ENCODE data around the gene RALGAPA1.
"Not testable (repeated sequence)": the region's sequence is repeated elsewhere in the genome, so short reads cannot be mapped to it uniquely, and the experiment has no call there.

RALGAPA1 gene

DNA sequence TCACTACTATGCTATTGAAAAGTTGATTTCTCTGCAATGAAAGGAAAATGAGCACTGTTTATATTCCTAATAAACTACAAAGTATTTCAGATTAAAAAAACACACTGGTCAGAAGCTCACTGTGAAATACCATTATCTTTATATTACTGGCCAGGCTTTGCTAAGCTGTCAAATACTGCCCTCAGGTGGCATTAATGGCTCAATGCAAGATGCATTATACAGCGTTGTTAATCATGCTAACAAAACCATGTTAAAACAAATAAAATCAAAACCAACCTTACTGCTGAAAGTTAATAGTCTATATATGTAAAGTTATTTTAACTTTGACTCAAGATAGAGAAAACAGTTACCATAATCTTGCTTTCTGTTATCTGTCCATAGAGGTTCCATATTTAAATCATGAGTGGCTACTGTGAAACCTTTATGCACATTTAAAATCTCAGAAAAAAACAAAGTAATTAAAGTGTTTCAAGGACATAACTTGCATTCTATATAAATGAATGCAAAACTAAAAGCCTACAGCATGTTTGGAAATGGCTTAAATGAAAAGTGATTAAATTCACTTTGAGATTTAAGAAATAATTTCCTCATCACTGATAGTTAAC, 121.7 kb downstream of the RALGAPA1 start:
- Histone ChIP-seq H3K79me2 (ENCODE audit: control insufficient read depth, low read length) (no peaks in the 10 kb centered on the region), H3K4me1 (ENCODE audit: control insufficient read depth, low read length) (peaks cover 9% of the 10 kb centered on the region), H3K9me3 (ENCODE audit: control insufficient read depth, insufficient read depth, low read length) (no peaks in the 10 kb centered on the region), H3K27me3 (ENCODE audit: control insufficient read depth, low read length) (no peaks in the 10 kb centered on the region), H3K4me2 (ENCODE audit: low read length) (no peak overlapping the region), H3K9me2 (replicated peaks; ENCODE audit: control insufficient read depth, low read length) (no peaks in the 10 kb centered on the region), H4K20me1 (ENCODE audit: control insufficient read depth, insufficient read depth, low read depth, low read length) (no peaks in the 10 kb centered on the region), H3K4me3 (ENCODE audit: low read length) (no peak overlapping the region), H3K27ac (ENCODE audit: low read depth, low read length) (no peak overlapping the region), H3F3A (ENCODE audit: control insufficient read depth, insufficient read depth) (0 out of 2 replicates have a peak, but pooled peaks cover 3% of the 10 kb centered on the region), H3K36me3 (ENCODE audit: control insufficient read depth, low read length) (no peaks in the 10 kb centered on the region)
- TF ChIP-seq EZH2phosphoT487 (IDR thresholded peaks at IDR 0.05; ENCODE audit: borderline replicate concordance, low read length) (no peak), CTCF (IDR thresholded peaks at IDR 0.05; ENCODE audit: low read depth, low read length, poor library complexity, severe bottlenecking) (peak; percentile 86)

DNA sequence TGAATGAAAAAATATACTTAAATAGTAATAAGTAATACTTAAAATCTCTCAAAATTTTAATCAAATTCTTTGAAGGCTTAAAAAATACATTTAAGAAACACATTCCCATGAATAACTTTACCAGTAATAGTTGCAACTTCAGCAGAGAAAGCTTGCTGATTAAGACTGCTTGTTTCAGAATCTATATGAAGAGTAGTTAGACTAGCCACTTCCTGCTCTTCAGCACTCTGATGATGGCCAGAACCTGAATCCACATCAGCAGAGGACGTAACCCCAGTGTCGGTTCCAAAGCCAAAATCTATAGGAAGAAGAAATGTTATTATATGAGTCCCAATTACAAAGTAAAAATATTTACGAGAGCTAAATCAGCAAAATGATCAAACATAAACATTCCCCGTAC, 125.4 kb downstream of the RALGAPA1 start:
- H3K4me2 ChIP-seq (ENCODE audit: low read length); H3K27me3 ChIP-seq (ENCODE audit: control insufficient read depth, low read length); H3K4me3 ChIP-seq (ENCODE audit: low read length); H3K36me3 ChIP-seq (ENCODE audit: control insufficient read depth, low read length); H3K27ac ChIP-seq (ENCODE audit: low read depth, low read length); H3F3A ChIP-seq (ENCODE audit: control insufficient read depth, insufficient read depth); H3K9me2 ChIP-seq (replicated peaks; ENCODE audit: control insufficient read depth, low read length); H3K79me2 ChIP-seq (ENCODE audit: control insufficient read depth, low read length); H4K20me1 ChIP-seq (ENCODE audit: control insufficient read depth, insufficient read depth, low read depth, low read length); H3K9me3 ChIP-seq (ENCODE audit: control insufficient read depth, insufficient read depth, low read length); H3K4me1 ChIP-seq (ENCODE audit: control insufficient read depth, low read length): not testable (repeated sequence)

- TF ChIP-seq CTCF (IDR thresholded peaks at IDR 0.05; ENCODE audit: low read depth, low read length, poor library complexity, severe bottlenecking) (no peak), EZH2phosphoT487 (IDR thresholded peaks at IDR 0.05; ENCODE audit: borderline replicate concordance, low read length) (no peak)
- no peaks in the 10 kb centered on the region for H3K9me2 ChIP-seq (replicated peaks; ENCODE audit: control insufficient read depth, low read length)
These were observed 126.3 kb downstream of the RALGAPA1 start for GRCh38 chr14:35682802-35683201.

DNA sequence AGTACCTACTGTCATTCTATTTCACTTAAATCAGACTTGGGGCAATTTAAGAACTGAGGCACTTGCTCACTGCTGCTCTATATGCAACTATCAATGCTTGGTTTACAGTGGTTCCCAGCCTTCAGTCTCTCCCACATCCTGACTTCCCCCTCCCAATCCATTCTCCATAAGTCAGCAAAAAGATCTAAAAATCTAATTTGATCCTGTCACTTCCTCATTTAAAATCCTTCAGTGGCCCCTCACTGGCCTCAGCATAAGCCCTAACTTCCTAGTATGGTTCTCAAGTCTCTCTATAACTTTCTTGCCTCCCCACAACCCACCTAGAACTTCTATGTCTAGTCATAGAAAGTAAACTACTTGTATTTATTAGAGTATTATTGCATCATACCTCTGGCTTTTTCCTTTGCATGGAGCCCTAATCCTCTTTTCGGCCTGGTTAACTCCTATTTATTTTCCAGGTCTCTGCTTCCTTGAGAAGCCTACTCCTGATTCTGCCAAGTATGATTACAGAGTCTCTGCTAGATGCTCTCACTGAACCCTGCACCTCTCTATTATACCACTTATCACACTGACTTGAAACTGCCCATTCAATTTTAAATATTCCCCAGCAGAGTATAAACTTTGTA, 130.6 kb downstream of the RALGAPA1 start:
- H3K79me2 ChIP-seq (ENCODE audit: control insufficient read depth, low read length) = no peaks in the 10 kb centered on the region
- no peaks in the 10 kb centered on the region for H4K20me1 ChIP-seq (ENCODE audit: control insufficient read depth, insufficient read depth, low read depth, low read length)
- no peaks in the 10 kb centered on the region for H3F3A ChIP-seq (ENCODE audit: control insufficient read depth, insufficient read depth)
- no peak overlapping the region for H3K27ac ChIP-seq (ENCODE audit: low read depth, low read length)
- H3K27me3 ChIP-seq (ENCODE audit: control insufficient read depth, low read length) = no peaks in the 10 kb centered on the region
- H3K9me3 ChIP-seq (ENCODE audit: control insufficient read depth, insufficient read depth, low read length) = no peaks in the 10 kb centered on the region
- no peaks in the 10 kb centered on the region for H3K36me3 ChIP-seq (ENCODE audit: control insufficient read depth, low read length)
- H3K4me3 ChIP-seq (ENCODE audit: low read length) = no peak overlapping the region
- TF ChIP-seq EZH2phosphoT487 (IDR thresholded peaks at IDR 0.05; ENCODE audit: borderline replicate concordance, low read length) (no peak), CTCF (IDR thresholded peaks at IDR 0.05; ENCODE audit: low read depth, low read length, poor library complexity, severe bottlenecking) (no peak)
- H3K9me2 ChIP-seq (replicated peaks; ENCODE audit: control insufficient read depth, low read length) = no peaks in the 10 kb centered on the region
- no peak overlapping the region for H3K4me2 ChIP-seq (ENCODE audit: low read length)
- H3K4me1 ChIP-seq (ENCODE audit: control insufficient read depth, low read length) = peaks cover 10% of the 10 kb centered on the region

More at GRCh38 chr14:35682802-35683201, 126.3 kb downstream of the RALGAPA1 start:
- H3K4me2 ChIP-seq (ENCODE audit: low read length) = no peak overlapping the region
- no peaks in the 10 kb centered on the region for H4K20me1 ChIP-seq (ENCODE audit: control insufficient read depth, insufficient read depth, low read depth, low read length)
- no peak overlapping the region for H3K27ac ChIP-seq (ENCODE audit: low read depth, low read length)
- H3K4me3 ChIP-seq (ENCODE audit: low read length) = no peak overlapping the region
- no peaks in the 10 kb centered on the region for H3K27me3 ChIP-seq (ENCODE audit: control insufficient read depth, low read length)
- no peaks in the 10 kb centered on the region for H3K36me3 ChIP-seq (ENCODE audit: control insufficient read depth, low read length)
- no peaks in the 10 kb centered on the region for H3K9me3 ChIP-seq (ENCODE audit: control insufficient read depth, insufficient read depth, low read length)
- no peaks in the 10 kb centered on the region for H3K79me2 ChIP-seq (ENCODE audit: control insufficient read depth, low read length)
- 0 out of 2 replicates have a peak, but pooled peaks cover 3% of the 10 kb centered on the region for H3F3A ChIP-seq (ENCODE audit: control insufficient read depth, insufficient read depth)
- H3K4me1 ChIP-seq (ENCODE audit: control insufficient read depth, low read length) = peaks cover 13% of the 10 kb centered on the region

Data from DOHH2 (cell line).